Fibroblast of peridontal ligament (primary cell): ENCODE results near the gene IER3.
A peak's percentile ranks its signal among the peaks of the same experiment; 100 is the strongest.

Experiments used
- DNase-seq: peaks from one replicate; pipeline ENCODE4 v3.0.0-alpha.2; 2010; ENCODE audit errors: extremely low read depth

IER3 gene

DNA sequence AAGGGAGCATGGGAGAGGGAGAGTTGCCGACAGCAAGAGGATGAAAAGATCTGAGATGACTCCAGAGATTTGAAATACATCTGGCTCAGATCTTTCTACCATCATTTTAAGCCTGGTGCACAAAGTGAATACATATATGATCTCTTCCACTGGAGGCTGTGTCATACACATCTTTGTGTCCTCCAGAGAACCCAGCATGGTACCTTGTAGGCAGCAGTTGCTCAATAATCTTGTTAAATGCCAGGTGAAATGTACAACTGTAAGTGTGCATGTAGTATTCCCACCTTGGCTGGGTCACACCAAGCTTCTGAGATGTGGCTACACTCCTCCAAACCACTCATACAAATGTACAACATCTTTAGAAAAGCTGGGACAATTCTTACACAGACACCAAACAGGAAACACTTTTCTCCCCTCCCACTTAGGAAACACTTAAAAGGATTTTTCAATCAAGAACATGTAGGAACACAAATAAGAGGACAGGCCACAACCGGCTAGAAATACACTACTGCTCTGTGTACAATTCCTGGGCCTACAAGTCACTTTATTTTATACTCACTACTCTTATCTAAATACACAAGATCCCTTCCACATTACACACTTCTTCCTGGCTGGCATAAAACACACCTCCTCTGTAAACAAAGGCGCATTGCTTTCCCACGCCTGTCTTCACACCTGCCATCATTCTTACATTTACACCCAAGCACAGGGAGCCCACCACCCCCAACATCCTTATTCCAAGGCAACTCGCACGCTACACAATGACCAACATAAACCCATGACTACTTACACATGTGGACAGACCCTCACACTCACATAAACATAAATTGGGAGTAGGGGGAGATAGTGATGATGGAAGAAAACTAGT, 3.8 kb upstream of the IER3 start:
- DNase-seq: no peak

DNA sequence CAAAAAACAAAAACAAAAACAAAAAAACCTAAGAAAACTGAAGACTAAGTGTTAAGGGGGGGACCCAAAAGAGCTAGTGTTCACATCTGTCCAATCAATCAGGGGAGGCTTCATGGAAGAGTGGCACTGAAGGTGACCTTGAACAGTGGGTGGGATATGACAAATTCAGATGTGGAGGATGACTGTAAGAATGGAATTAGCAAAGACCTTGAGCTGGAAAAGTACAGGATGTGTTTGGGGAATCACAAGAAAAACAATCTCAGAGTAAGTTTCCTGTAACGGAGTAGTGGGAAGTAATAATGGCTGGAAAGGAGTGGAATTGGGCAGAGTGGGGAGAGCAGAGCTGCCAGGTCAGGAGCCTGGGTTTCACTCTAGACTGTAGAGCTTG, 2.9 kb upstream of the IER3 start:
- no peak for DNase-seq

DNA sequence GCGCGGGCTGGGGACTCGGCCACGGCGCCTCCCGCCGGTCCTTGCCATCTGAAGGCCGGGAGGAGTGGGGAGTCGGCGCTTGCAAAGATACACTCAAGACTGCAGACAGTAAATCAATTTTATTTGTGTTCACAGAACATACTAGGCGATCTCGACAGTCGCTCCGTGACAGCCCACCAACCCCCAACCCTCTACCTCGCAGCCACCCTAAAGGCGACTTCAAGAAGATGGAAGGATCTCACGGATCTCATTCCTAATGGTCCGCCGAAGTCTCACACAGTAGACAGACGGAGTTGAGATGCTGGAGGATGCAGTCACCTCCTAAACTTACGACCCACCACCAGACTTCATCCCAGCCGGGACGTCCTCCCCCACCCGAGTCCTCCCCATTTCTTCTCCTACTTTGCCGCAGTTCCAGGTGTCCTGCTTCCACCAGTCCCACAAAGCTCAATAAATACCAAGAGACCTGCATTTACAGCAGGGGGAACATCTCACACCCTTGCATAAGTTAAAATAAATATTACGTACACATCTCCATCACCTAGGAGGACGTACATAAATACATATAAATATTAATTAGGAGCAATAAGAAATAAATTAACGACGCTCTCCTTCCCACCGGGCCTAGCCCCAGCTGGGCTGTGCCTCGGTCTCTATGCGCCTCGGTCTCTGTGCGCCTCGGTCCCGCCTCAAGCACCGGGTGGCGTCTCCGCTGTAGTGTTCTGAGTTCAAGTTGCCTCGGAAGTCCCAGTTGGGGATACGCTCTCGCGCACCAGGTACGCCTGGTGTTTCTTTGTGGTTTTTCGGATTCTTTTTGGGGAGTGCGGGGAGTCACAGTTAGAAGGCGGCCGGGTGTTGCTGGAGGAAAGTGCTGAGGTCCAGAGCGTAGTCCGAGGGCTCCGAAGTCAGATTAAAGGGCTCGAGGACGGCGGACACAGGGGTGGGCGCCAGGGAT, 971 bp downstream of the IER3 start:
- DNase-seq: peak; percentile 51

DNA sequence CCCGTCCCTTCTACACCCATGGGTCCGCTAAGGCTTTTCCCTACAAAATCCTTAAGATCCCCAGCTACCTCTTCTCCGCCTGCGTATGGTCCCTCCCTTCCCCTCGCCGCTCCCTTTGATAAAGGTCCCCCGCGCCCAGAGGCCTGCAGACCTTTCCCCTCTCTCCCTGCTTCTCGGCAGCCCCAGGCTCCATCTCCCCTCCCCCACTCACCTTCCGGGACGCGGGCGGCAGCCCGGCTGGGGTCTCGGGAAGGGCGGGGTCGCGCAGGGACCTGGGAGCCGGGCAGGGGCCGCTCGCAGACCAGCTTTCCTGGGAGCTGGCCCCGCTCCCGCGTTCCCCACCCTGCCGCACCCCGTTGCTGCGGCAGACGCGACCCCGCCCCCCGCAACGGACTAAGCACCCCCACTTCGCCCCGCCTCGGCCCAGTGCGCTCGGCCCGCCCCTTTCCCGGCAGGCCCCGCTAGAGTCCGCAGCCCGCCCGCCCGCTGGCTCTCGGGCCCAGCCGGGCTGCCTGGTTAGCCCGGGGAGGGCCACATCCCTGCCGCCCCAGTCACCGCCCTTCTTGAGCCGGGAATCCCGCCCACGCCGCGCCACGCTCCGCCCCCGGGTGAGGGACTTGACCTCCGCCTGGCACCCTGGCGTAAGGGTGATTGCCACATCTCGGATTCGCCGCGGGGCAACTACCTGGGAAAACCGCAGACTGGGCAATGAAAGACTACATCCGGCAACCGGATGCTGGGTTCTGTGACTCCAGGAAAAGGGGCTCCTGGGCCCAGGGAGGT, 1.8 kb downstream of the IER3 start, which contains the start of gene FLOT1:
Gene FLOT1, minus strand, starts transcription at position 372 of the 783 bp plus-strand sequence. CDS start 498 bp downstream, outside the sequence.
- peak; percentile 93 for DNase-seq

DNA sequence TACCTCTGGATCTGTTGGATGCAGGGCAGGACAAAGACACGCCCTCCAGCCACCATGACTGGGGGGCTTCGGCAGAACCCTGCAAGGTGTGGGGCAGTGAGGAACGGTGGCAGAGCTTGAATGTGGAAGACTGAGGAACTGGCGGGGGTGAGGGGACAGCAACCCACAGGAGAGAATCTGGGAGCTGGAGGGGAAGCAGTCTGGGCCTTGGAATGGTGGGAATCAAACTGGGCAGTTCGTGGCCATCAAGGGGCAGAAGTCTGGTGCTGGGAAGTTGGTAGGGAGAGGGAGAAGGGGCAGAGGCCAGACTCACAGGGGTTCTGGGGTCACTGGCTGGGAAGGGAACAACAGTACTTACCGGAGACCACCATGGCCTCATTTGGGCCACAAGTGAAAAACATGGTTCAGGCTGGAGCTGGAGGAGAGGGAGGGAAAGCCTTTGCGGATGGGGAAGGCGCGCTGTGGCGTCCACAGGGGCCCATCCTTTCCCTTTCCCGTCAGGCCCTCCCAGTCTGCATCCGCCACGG, 2.5 kb downstream of the IER3 start:
- no peak for DNase-seq

DNA sequence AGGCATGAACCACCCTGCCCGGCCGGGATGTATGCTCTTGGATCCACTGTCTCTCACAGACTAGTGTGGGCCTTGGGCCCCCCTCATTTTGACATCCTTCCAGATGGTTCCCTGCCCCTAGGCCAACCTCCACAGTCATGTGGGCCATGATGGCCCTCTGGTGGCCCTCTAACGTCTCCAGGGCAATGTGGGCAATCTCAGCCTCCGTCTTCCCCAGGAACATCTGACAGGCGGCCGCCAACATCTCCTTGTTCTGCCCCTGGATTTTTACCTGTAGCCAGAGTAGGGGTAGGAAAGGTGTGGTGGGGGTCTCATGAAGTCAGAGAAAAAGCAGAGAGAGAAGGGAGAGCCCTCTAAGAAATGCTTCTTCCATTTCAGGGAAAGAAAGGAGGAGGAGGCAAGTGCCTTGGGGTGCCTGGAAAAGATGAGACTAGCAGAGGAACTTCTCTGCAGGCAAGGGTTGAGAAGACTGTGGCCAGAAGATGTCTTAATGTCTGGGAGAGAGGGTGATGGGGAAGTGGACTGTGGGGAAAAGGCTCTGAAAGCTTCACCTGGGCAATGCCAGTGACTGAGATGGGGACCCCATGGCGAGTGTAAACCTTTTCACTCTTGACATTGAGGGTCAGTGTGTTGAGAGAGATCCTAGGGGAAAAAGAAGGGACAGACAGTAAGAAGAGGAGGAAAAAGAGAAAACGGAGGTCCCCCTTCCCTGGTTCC, 3.1 kb downstream of the IER3 start:
- no peak for DNase-seq

DNA sequence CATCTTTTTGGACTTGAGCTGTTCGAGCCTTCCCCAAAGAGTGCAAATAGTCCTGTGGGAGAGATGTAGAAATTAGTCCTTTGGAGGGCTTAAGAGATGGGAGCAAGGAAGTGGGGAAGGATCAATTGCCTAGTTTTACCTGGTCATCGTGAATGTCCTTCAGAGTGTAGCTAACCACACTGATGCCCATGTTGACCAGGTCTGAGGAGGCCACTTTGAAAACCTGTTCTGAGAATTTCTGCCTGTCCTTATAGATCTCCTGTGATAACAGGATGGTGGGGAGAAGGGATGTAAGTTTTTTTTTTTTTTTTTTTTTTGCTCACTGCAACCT, 3.8 kb downstream of the IER3 start:
- DNase-seq: no peak

DNA sequence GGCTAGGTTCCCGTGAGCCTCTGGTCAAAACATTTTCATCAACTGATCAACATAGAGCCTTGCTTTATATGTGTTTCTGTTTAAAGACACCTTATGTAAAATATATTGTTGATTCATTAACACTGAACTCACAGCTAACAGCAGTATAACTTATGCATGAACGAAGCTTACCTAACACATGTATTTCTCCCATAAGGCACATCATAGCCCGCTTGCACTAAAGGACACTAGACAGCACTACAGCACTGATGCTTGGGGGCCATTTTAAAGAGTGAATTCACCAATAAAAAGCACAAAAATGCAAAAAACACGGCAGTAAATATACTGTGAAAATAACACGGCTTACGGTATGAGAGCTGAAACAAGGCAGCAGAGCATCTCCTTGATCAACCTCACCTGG, 5.8 kb downstream of the IER3 start:
- no peak for DNase-seq

DNA sequence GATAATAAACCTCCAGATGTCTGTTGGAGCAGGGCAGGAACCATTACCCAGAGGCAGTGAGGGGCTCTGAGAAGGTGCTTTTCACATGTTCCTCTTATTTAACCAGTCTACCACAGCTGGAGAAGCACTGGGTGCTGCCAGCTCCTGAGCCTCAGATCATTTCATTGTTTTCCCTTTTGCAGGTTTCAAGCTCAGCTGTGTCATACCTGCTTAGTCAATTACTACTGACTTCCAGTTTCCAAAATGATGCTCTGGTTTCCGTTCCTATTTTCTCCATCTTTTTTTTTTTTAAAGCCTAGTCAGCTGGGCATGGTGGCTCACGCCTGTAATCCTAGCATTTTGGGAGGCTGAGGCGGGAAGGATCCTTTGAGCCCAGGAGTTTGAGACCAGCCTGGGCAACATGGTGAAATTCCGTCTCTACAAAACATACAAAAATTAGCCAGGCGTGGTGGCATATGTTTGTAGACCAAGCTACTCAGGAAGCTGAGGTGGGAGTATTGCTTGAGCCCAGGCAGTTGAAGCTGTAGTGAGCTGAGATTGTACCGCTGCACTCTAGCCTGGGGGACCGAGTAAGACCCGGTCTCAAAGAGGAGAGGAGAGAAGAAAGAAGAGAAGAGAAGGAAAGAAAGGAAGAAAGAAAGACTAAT, 8.6 kb downstream of the IER3 start:
- DNase-seq: no peak

DNA sequence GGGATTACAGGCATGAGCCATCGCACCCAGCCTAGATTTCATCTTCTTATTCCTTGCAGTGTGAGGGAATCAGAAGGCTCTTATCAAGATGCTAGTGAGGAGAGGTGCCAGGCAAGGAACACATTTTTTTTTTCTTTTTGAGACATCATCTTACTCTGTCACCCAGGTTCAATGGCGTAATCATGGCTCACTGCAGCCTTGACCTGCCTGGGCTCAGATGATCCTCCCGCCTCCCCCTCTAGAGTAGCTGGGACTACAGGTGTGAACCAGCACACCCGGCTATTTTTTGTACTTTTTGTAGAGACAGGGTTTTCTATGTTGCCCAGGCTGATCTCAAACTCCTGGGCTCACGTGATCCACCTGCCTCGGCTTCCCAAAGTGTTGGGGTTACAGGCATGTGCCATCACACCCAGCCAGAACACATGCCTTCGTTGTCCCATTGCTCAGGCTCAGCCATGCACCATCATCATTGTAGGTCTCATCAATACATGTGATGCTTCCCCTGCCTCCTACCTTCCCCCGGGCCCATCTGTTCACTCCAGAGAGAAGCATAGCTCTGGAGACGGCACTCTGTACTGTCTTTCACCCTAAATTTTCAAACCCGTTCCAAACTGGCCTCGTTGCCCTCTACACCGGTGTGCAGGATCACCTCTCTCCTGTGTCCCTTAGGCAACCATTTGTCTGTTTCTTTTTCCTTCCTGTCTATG, 12.0 kb downstream of the IER3 start:
- DNase-seq: no peak

DNA sequence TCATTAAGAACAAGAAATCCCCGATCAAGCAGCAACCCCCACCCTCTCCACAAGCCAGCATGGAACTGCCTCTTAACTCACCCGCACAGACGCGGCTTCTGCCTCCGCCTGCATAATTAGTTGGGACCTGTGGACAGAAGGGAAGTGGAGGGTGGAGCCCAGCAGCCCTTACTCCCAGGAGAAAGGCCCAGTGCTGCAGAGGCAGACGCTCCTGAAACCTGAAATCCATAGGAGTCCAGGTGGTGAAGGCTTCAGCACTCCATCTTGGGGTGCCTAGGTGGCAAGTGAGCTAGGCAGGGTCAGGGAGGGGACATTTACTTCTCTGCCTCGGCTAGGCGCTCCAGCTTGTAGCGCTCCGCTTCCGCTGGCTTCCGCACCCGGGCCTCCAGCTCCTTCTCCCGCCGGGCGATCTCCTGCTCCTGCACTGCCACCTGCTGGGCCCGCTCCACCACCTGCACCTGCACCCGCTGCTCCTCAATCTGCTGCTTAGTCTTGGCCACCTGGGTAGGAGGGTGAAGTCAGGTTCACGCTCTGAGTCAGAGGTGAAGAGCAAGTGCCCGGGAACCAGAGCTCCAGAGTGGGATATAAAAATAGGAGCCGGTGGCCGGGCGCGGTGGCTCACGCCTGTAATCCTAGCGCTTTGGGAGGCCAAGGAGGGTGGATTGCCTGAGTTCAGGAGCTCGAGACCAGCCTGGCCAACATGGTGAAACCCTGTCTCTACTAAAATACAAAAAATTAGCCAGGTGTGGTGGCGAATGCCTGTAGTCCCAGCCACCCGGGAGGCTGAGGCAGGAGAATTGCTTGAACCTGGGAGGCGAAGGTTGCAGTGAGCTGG, 13.5 kb downstream of the IER3 start:
- no peak for DNase-seq

DNA sequence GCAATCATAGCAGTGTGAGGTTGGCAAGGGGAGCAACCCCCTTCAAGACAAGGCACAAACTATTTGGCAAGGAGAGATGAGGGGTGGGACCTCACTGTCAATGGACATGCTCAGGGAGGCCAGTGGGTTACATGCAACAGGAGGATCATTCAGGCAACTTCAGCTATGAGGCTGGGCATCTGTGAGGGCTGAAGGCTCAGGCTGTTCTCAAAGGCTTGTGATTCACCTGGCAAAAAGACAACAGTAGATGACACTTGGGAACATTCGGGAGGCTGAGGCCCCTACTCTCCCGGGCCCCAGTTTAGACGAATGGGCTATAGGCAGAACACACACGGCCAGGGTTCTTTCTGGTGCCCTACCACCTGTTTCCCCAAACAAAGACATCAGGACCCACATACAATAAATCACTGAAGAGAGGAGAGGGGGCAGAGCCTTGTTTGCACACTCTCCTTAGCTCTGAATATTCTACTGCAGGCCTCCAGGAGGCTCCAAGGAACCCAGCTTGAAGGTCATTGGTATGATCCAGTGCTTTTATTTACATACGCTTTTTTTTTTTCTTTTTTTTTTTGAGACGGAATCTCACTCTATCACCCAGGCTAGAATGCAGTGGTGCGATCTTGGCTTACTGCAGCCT, 16.3 kb downstream of the IER3 start:
- peak; percentile 61 for DNase-seq

DNA sequence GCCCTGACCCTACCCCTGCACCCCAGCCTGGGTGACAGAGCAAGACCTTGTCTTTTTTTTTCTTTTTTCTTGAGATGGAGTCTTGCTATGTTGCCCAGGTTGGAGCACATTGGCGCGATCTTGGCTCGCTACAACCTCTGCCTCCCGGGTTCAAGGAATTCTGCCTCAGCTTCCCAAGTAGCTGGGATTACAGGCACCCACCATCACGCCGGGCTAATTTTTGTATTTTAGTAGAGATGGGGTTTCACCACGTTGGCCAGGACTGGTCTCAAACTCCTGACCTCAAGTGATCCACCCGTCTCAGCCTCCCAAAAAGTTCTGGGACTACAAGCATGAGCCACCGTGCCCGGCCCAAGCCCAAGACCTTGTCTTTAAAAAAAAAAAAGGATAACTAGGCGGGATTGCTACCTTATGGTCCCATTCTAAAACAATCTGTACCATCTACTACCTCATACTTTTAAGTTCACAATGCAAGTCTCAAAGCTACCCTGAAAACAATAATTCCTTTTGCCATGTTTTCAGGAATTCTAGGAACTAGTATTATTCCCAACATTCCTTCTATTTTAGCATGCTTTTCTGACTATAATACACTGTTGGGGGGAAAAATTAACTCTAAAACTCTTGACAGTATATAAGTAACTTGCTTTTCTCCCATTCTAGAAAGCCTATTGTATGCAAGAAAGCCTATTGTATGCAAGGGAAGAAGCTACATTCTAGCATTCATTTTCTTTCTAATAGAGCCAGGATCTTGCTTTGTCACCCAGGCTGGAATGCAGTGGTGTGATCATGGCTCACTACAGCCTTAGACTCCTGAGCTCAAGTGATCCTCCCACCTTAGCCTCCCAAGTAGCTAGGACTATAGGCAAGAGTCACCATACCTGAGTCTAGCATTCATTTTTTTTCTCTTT, 17.6 kb downstream of the IER3 start:
- DNase-seq: no peak

DNA sequence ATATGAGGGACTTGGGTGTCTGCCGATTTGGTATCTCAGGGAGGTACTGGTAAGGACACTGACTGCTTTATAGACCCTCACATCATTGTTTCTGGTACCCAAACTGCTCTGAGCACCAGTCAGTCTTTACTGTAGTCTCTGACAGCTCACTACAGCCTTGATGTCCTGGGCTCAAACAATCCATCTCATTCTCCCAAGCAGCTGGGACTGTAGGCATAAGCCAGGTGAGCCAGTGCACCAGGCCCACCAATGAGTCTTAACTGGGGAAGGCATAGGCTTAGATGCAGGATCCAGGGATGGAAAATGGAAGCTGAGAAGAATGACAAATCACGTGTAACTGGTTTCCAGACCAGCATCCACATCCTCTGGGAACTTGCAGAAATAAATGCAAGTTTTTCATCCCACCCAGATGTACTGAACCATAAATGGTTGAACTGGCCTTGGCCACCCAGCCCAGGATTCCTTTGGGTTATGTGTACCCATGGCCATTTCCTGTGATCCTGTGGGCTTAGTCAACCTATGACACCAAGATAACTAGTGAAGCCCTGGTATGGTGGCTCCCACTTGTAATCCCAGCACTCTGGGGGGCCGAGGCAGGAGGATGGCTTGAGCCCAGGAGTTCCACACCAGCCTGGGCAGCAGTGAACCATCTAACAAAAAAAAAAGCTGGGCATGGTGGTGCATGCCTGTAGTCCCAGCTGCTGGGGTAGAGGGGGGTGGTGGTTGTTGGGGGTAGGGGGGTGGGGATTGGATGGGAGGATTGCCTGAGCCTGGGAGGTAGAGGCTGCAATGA, 18.4 kb downstream of the IER3 start:
- DNase-seq: peak; percentile 50

DNA sequence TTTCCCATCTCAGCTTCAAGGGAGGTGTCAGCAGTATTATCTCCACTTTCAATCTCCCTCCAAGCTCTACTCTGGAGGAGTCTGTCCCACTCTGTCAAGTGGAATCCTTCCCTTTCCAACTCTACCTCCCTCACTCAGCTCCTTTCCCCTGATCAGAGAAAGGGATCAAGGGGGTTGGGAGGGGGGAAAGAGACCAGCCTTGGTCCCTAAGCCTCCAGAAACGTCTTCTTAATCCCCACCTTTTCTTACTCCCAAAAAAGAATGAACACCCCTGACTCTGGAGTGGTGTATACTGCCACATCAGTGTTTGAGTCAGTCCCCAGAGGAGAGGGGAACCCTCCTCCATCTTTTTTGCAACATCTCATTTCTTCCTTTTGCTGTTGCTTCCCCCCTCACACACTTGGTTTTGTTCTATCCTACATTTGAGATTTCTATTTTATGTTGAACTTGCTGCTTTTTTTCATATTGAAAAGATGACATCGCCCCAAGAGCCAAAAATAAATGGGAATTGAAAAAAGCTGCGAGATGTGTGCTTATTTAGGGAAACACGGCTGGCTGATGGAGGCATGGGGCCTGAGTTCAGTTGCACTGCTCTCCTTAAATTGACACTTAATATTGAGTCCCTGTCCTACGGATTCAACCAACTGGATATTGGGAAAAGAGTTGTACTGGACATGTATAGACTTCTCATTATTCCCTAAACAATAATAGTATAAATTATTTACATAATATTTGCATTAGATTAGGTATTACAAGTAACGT, 19.3 kb downstream of the IER3 start:
- peak; percentile 45 for DNase-seq
